GM23338 (cell line): ENCODE data around the gene PIF1. TPM values are rescaled to one million over a fixed set of nuclear protein-coding genes. Genes with fewer than 3 reads are reported as not detected.

ENCODE experiments used
- ATAC-seq: fragments of 200-7000 bp; cut with Tn5 transposase; 3 replicates; pipeline ENCODE4 v1.9.1; 2020
- DNase-seq: peaks from one replicate; pipeline ENCODE4 v3.0.0-alpha.2; 2015; ENCODE audit warnings: low spot score
- H2AFZ ChIP-seq: fragments of 200-600 bp; sonication (generic); 2 replicates; pipeline ENCODE4 v1.8.0; 2016; ENCODE audit warnings: antibody characterized with exemption, mild to moderate bottlenecking, moderate library complexity
- H3F3A ChIP-seq: fragments of 200-600 bp; sonication (generic); replicated peaks from 2 replicates; pipeline ENCODE4 v1.8.0; 2017; ENCODE audit warnings: antibody characterized with exemption, mixed run types, low read depth
- H3K27ac ChIP-seq: fragments of 200-600 bp; sonication (generic); 2 replicates; pipeline ENCODE4 v1.6.1; 2016; ENCODE audit warnings: low read depth
- H3K27me3 ChIP-seq: fragments of 200-600 bp; sonication (generic); 2 replicates; pipeline ENCODE4 v1.8.0; 2016; ENCODE audit warnings: mild to moderate bottlenecking, mixed run types, moderate library complexity; ENCODE audit not compliant: insufficient read depth
- H3K36me3 ChIP-seq: fragments of 200-600 bp; sonication (generic); 2 replicates; pipeline ENCODE4 v1.8.0; 2016; ENCODE audit warnings: mild to moderate bottlenecking; ENCODE audit not compliant: insufficient read depth
- H3K4me1 ChIP-seq: fragments of 200-600 bp; sonication (generic); 2 replicates; pipeline ENCODE4 v1.8.0; 2016; ENCODE audit warnings: mild to moderate bottlenecking, moderate library complexity; ENCODE audit not compliant: insufficient read depth
- H3K4me2 ChIP-seq: fragments of 200-600 bp; sonication (generic); 2 replicates; pipeline ENCODE4 v1.7.1; 2017; ENCODE audit warnings: mixed run types
- H3K4me3 ChIP-seq: fragments of 200-600 bp; sonication (generic); 2 replicates; pipeline ENCODE4 v1.6.1; 2016; ENCODE audit warnings: mixed run types
- H3K79me2 ChIP-seq: fragments of 200-600 bp; sonication (generic); replicated peaks from 2 replicates; pipeline ENCODE4 v1.8.0; 2017; ENCODE audit warnings: mild to moderate bottlenecking; ENCODE audit not compliant: insufficient read depth
- H3K9me2 ChIP-seq: fragments of 200-600 bp; sonication (generic); 2 replicates; pipeline ENCODE4 v1.8.0; 2017; ENCODE audit not compliant: insufficient read depth
- H4K20me1 ChIP-seq: fragments of 200-600 bp; sonication (generic); replicated peaks from 2 replicates; pipeline ENCODE4 v1.8.0; 2017; ENCODE audit warnings: mild to moderate bottlenecking; ENCODE audit not compliant: insufficient read depth
- H3K27ac Mint-ChIP-seq: 2 replicates; pipeline ENCODE4 v1.8.0; 2020; ENCODE audit warnings: inconsistent platforms, mild to moderate bottlenecking, moderate library complexity, mixed read lengths
- H3K27me3 Mint-ChIP-seq: 3 replicates; pipeline ENCODE4 v1.8.0; 2022; ENCODE audit warnings: low read depth, mild to moderate bottlenecking, moderate library complexity, mixed read lengths, inconsistent platforms; ENCODE audit not compliant: insufficient read depth, poor library complexity
- H3K36me3 Mint-ChIP-seq: 3 replicates; pipeline ENCODE4 v1.8.0; 2021; ENCODE audit warnings: low read depth, mild to moderate bottlenecking, inconsistent platforms, moderate library complexity, mixed read lengths
- H3K4me1 Mint-ChIP-seq: 3 replicates; pipeline ENCODE4 v1.8.0; 2020; ENCODE audit warnings: mild to moderate bottlenecking, inconsistent platforms, mixed read lengths
- H3K4me3 Mint-ChIP-seq: 3 replicates; pipeline ENCODE4 v1.8.0; 2021; ENCODE audit warnings: moderate library complexity, mild to moderate bottlenecking, inconsistent platforms, mixed read lengths
- H3K9me3 Mint-ChIP-seq: 3 replicates; pipeline ENCODE4 v1.8.0; 2020; ENCODE audit warnings: moderate library complexity, mild to moderate bottlenecking, inconsistent platforms, mixed read lengths
- CREB1 ChIP-seq: fragments of 250-450 bp; sonication (Bioruptor Pico); IDR thresholded peaks from 2 replicates; pipeline ENCODE4 v1.5.0; 2020; ENCODE audit warnings: low read depth, mild to moderate bottlenecking, moderate library complexity
- CTCF ChIP-seq, 2 experiments: fragments of 200-600 bp in 1 of 2; sonication (generic) in 1 of 2; conservative IDR thresholded peaks; 2 replicates each; pipeline versions ENCODE4 v1.5.1 to v1.6.1; 2016 to 2017; ENCODE audit warnings: antibody characterized with exemption in 2 of 2, low read depth in 2 of 2, mild to moderate bottlenecking in 2 of 2, moderate library complexity in 1 of 2
- ETS1 ChIP-seq: IDR thresholded peaks from 2 replicates; pipeline ENCODE4 v1.6.1; 2016; ENCODE audit warnings: antibody characterized with exemption
- EZH2 ChIP-seq: fragments of 200-600 bp; sonication (generic); IDR thresholded peaks from one replicate; pipeline ENCODE4 v1.8.0; 2017; ENCODE audit warnings: antibody characterized with exemption, mild to moderate bottlenecking, low read depth; ENCODE audit not compliant: unreplicated experiment
- EZH2phosphoT487 ChIP-seq: fragments of 200-600 bp; sonication (generic); IDR thresholded peaks from one replicate; pipeline ENCODE4 v1.8.1; 2018; ENCODE audit warnings: antibody characterized with exemption; ENCODE audit not compliant: unreplicated experiment
- JUNB ChIP-seq: IDR thresholded peaks from one replicate; pipeline ENCODE4 v1.6.1; 2016; ENCODE audit warnings: antibody characterized with exemption; ENCODE audit not compliant: unreplicated experiment
- NANOG ChIP-seq: IDR thresholded peaks from 2 replicates; pipeline ENCODE4 v1.6.1; 2016; ENCODE audit warnings: antibody characterized with exemption, borderline replicate concordance
- POLR2AphosphoS5 ChIP-seq: IDR thresholded peaks from 2 replicates; pipeline ENCODE4 v1.6.1; 2016; ENCODE audit warnings: antibody characterized with exemption, low read depth
- REST ChIP-seq: IDR thresholded peaks from one replicate; pipeline ENCODE4 v1.6.1; 2018; ENCODE audit warnings: antibody characterized with exemption; ENCODE audit not compliant: unreplicated experiment
- STAT1 ChIP-seq: IDR thresholded peaks from one replicate; pipeline ENCODE4 v1.6.1; 2016; ENCODE audit warnings: antibody characterized with exemption; ENCODE audit not compliant: unreplicated experiment
- ZNF114 ChIP-seq: fragments of 250-450 bp; sonication (Bioruptor Pico); IDR thresholded peaks from 2 replicates; pipeline ENCODE4 v1.5.0; 2020; ENCODE audit warnings: mild to moderate bottlenecking, moderate library complexity
- ZNF331 ChIP-seq: fragments of 250-450 bp; sonication (Bioruptor Pico); IDR thresholded peaks from 2 replicates; pipeline ENCODE4 v1.5.0; 2020; ENCODE audit warnings: low read depth, mild to moderate bottlenecking, moderate library complexity
- ZNF462 ChIP-seq: fragments of 250-450 bp; sonication (Bioruptor Pico); IDR thresholded peaks from 2 replicates; pipeline ENCODE4 v1.5.0; 2020; ENCODE audit warnings: mild to moderate bottlenecking, moderate library complexity
- polyA plus RNA-seq: library from polyadenylated mRNA; unstranded; fragments of >200 nt; fragmentation: Nextera tagmentation; extraction: Ambion mirVana; gene quantifications from 2 replicates; pipeline ENCODE4 v1.2.1, GENCODE V29; 2016
- total RNA-seq: library from RNA; depleted of rRNA; stranded (reverse); fragments of >200 nt; shearing (Covaris generic); gene quantifications from 2 replicates; pipeline ENCODE4 v1.2.3, GENCODE V29; 2014

PIF1 gene
- total and polyA plus RNA-seq, 2 experiments from 2014 or later: 116 to 200 TPM

GRCh38 chr15:64803526-64803925 lies 21.9 kb downstream of the PIF1 start:
- H3K79me2 ChIP-seq: no peaks in the 10 kb centered on the region
- H2AFZ ChIP-seq: no peak overlapping the region
- H3K4me3 Mint-ChIP-seq: no peak overlapping the region
- TF ChIP-seq ZNF114 (CRISPR knock-in tag): no peak
- no peak for TF ChIP-seq CTCF (conservative IDR thresholded peaks at IDR 0.05; ENCODE audit: low read depth in 2 of 2)
- no peak for TF ChIP-seq EZH2
- no peak for TF ChIP-seq EZH2phosphoT487
- TF ChIP-seq POLR2AphosphoS5: no peak
- no peak for TF ChIP-seq ZNF462
- TF ChIP-seq ZNF331 (CRISPR knock-in tag): no peak
- TF ChIP-seq CREB1 (CRISPR knock-in tag): no peak
- TF ChIP-seq STAT1: no peak
- TF ChIP-seq ETS1: no peak
- no peak for TF ChIP-seq NANOG
- TF ChIP-seq REST: no peak
- TF ChIP-seq JUNB: no peak
- H3K4me3 ChIP-seq: no peak overlapping the region
- peaks cover 21% of the 10 kb centered on the region for H3K27me3 Mint-ChIP-seq
- DNase-seq (no peak), ATAC-seq (no peak)
- H3K27ac Mint-ChIP-seq: no peak overlapping the region
- peaks cover 16% of the 10 kb centered on the region for H3K36me3 Mint-ChIP-seq
- peaks cover 10% of the 10 kb centered on the region; the same call in 2 of the 3 replicates for H3K9me3 Mint-ChIP-seq
- no peaks in the 10 kb centered on the region for H3K9me2 ChIP-seq
- no peak overlapping the region for H3K4me2 ChIP-seq
- peaks cover 6% of the 10 kb centered on the region; the same call in 1 of the 2 replicates for H3F3A ChIP-seq
- H3K4me1 Mint-ChIP-seq: peaks cover 24% of the 10 kb centered on the region
- no peak overlapping the region for H3K27ac ChIP-seq
- H3K27me3 ChIP-seq: no peaks in the 10 kb centered on the region
- no peaks in the 10 kb centered on the region for H4K20me1 ChIP-seq
- peaks cover 18% of the 10 kb centered on the region for H3K4me1 ChIP-seq
- peaks cover 4% of the 10 kb centered on the region; the same call in 1 of the 2 replicates for H3K36me3 ChIP-seq
